GM21360 (cell line): ENCODE measurements around the gene METTL14.

Experiments used
- ATAC-seq: cut with Tn5 transposase; IDR thresholded peaks from one replicate; pipeline ENCODE4 v1.9.1; 2021; ENCODE audit warnings: mild to moderate bottlenecking, moderate library complexity; ENCODE audit not compliant: unreplicated experiment

The METTL14 gene

DNA sequence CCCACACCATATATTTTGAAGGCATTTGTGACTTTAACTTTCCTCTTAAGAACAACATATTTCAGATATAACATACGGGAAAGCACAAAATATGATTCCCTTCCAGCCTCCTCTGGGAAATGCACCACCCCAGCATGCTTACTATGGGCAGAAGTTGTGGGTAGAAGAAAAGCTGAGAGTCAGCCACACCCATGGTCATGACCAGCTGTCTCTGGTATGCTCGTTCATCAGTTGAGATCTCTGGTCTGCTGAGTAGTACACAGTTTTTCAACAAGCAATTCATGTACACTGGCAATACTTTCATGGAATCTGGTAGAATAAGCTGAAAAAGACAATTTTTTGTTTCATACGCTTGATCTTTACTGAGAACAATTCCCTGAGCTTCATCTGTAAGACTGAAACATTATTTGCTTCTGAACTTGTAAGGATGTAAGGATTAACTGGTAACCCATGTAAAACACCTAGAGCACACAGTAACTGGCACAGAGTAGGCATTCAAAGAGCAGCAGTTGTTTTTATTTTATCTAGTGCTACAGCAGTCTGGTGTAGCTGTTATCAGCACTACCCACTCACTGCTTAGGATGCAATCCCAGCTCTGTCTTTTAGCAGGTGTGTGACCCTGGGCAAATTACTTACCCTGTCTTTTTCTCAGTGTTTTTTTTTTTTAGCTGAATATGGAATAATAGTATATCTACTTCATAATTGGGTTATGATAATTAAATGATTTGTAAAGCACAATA, 47.6 kb downstream of the METTL14 start:
- ATAC-seq, result no peak

GRCh38 chr4:118734491-118735205, 49.5 kb downstream of the METTL14 start:
- ATAC-seq, result no peak

DNA sequence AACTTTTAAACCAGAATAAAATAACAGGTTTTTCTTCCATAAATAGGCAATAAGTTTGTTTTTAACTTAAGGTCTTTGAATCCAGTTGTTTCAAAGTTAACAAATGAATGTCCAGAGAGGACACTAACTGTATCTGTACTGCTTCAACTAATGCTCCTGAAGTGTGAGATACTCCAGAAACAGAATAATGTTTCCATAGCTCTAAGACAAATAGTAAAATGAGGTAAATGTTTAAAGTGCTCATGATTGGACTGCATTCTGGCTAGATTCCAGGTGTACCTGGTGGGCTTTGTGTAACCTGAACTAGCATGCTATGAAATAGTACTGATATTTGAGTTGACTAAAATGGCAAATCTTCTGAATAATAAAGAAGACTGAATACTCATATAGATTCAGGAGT, 51.7 kb downstream of the METTL14 start:
- ATAC-seq, result no peak

DNA sequence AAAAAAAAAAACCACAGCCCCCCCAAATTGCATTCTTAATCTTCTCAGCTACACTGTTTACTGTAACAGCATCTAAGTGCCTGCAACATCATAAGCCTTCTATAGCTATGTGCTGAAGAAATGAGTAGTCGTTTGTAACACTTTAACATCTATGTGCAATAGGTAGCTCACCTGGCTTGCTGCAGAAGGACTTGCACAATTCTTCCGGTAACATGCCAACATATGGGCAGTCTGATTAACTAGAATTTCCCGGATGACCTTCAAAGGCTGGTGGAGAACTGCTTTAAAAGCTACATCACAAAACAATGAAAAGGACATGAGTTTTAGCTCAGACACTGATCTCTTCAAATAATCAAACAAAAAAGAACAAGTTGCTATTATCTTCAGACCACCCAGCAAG, 52.9 kb downstream of the METTL14 start:
- no peak for ATAC-seq

DNA sequence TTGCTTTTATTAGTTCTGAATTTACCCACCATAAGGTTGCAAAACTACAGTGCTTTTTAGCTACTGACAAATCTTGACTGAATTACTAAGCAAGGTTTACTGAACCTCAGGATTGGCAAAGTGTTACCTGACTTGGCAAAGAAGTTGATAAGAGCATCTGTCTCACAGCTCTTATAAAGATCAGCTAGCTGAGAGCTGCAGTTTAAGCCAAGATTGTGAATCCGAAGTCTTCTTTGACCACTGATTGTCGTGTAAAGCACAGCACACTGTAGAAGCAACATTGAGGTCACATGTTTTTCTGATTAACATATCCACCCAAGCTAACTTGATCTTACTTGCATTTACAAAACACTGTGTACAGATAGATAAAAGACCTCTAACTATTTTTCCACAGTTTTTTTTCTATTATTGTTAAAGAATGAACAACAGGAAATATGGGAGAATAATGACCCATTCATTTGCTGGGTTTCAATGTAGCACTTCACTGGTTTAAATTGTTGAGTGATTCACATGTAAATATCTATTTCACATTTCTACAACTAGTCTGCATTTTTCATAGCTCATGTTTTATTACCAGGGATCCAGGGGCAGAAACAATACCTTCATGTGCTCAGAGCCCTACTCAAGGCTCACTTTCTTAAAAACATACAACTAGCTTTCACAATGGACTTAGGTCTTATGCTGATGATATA, 54.0 kb downstream of the METTL14 start:
- ATAC-seq, result no peak

- no peak for ATAC-seq
These were observed 55.7 kb downstream of the METTL14 start for GRCh38 chr4:118740869-118741268.

DNA sequence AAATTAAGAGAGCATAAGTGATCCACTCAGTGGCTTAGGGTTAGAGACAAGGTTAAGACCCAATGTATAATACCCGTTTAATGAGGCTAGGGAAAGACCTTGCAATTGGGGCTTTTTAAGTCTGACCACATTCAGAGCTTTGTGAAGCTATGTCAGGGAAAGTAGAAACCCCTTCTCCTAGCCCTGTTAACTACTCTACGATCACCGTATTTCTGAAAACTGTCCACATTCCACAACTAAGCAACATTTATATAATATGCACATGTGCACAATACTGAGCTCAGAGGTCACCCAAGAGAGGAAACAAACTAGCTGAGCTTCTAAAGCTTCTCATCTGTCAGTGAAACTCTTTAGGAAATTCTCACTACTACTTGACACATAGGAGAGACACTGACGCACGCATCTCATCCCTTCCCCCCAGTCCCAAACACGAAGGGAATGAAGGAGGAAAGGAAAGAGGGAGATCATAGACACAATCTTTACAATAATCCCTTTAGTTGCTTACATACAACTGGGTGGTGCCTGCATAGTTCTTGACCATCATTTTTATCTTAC, 56.2 kb downstream of the METTL14 start:
- ATAC-seq, result no peak

DNA sequence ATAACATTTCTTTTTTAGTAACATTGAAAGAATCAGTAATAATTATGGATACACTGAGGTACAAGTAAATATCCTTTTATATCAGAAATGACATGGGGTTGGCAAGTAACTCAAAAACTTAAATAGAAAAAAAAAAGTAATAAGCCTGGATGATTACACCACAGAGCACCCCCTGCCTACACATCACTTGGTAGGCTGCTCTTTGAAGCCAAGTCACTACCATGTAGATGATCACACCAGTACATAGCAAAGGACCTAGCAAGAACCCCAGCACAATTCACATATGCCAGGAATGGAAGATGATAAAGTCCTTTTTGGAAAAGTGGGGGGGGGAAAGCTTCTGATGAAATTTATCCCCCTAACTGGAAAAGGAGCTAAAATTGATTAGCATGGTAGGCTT, 56.9 kb downstream of the METTL14 start:
- no peak for ATAC-seq

GRCh38 chr4:118743867-118744266, 58.7 kb downstream of the METTL14 start:
- ATAC-seq, result no peak

DNA sequence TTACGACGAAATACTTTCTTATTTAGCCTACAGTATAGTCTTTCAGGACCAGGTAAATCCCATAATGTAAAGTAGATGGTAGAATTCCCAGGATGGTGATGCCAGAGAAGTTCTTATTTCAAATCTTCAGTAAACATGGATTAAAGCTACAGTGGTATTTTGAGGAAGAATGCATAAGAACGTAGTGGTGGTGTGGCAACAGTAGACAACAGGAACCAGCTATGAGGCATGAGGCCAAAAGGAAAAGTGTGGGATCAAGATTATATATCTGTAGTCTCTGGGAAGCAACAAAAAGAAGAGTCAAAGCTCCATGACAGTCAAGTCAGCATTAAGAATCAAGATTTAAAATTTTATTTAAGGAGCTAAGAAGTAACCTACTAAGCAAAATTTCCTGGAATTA, 60.2 kb downstream of the METTL14 start:
- ATAC-seq, result no peak

GRCh38 chr4:118746251-118746919, 61.2 kb downstream of the METTL14 start:
- ATAC-seq, result no peak

- no peak for ATAC-seq
These were observed 64.3 kb downstream of the METTL14 start for GRCh38 chr4:118749347-118749988.

DNA sequence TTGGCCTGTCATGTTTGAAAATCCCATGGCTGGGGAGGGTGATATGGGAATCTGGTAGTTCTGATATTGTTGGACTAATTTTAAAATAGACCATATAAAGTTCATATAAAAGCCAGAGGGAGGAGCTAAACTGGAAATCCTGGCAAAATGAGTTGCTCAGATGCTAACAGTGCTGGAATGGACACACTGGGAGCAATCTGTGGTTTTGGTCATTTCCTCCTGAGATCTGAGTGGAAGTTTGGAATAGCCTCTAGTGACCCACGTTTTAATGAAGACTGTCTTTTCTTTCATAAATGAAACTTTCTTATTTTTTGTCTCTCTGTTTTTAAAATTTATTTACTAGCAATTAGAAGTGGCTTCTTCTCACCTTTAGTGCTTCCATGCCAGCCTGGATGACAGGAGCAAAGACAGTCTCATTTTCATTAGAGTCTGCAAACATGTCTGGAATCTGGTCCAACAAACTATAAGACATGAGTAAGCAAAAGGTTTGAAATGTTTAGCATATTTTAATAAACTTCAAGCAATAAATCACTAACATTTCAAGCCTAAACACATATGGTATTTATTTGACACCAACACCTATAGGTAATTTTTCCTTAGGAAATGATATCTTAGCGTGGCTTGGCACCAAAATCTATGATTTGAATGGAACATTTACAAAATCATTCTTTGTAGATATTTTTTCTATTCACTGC, 66.6 kb downstream of the METTL14 start:
- ATAC-seq, result no peak

GRCh38 chr4:118752551-118752950, 67.4 kb downstream of the METTL14 start:
- no peak for ATAC-seq

GRCh38 chr4:118753096-118753495, 67.9 kb downstream of the METTL14 start:
- ATAC-seq, result no peak

DNA sequence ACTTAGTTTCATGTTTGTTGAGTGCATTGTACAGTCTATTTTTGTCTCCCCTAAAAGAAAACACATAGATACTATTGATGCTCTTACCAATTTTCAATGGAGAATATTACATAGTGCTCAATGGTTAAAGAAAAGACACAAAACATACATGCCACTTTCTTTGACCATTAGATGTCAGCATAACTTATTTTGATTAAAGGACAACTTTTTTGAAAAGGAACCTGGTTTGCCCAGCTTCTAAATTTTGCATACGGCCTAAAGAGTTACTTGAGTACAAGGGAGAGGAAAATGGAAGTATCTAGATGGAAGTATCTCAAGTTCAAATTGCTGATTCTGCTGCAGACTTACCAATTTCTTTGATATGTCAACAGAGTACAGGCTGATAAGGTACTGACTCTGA, 68.5 kb downstream of the METTL14 start:
- ATAC-seq, result no peak

GRCh38 chr4:118754890-118755289, 69.7 kb downstream of the METTL14 start:
- ATAC-seq, result no peak

DNA sequence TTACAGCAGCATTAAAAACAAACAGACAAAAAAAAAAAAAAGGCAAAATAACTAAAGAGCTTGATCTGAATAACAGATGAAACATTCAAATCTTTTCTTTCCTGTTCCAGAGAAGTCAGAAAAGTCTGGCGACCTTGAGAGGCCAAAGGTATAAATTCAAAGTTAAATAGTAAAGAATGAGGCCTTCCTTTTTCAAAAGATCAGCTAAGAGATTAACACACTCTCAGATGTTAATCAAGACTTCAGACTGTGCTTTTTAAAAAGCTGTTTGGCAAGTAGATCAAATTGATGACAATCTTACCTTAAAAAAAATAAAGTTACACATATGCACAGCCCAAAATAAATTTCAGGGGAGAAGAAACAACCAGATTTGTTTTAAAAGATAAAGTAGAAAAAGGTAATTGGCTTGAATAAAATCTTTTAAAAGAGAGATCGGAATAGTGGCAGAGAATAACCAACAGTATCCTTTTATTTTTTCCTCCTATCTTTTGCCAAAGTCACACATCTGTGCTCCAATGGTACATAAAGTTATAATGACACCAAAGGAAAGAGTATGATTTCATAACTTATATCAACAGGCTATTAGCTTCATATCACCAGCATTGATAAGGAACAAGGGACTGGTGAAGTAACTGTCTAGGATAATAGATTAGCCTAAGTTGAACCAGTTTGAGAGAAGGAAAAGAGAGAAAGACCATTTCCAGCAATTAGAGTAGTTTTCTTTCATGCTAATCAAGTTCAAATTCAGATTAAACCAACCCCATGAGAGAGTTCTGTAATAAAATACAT, 70.4 kb downstream of the METTL14 start:
- no peak for ATAC-seq

DNA sequence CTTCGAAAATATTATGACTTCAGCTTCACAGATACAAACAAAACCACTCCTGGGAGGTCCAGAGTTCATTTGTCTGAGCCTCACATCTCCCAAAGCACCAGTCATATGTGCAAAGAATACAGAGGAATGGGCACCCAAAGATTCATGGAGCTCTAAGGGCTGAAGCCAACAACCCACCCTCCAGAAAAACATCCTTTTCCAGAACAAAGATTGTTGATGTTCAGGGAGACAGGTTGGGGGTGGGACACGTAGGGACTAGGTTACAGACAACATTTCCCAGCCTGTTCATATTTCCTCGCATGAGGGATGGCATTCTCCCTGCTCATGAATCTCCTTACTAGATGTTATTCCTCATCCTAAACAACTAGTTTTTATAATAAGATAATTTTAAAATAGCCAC, 71.2 kb downstream of the METTL14 start:
- no peak for ATAC-seq
